A673 (cell line): ENCODE measurements around the gene RMP24.

Experiments used
- CTCF ChIP-seq: fragments of 300-800, 200-600 bp; sonication (generic); conservative IDR thresholded peaks from 2 replicates; pipeline ENCODE4 v1.5.1; 2017; ENCODE audit warnings: low read depth, mild to moderate bottlenecking, antibody characterized with exemption, low read length, moderate library complexity, mixed read lengths
- EZH2 ChIP-seq: fragments of 200-600 bp; sonication (generic); IDR thresholded peaks from 2 replicates; pipeline ENCODE4 v1.6.1; 2017; ENCODE audit warnings: borderline replicate concordance, low read depth, mild to moderate bottlenecking, mixed read lengths, antibody characterized with exemption, low read length; ENCODE audit not compliant: poor library complexity, severe bottlenecking

DNA sequence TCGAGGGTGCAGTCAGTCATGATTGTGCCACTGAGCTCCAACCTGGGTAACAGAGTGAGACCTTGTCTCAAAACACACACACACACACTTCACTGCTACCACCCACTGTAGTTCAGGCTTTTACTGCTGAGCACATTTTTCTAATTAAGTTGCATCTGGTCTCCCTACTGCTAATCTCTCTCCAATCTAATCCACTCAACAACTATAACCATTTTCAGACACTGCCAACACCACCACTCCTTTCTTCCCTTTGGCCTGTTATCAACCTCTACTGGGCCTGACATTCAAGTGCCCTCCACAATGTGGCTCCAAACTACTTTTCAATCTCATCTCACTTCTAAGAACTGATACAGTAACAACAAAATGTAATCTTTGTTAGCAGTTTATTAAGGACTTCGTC is 44.8 kb downstream of the RMP24 start:
- TF ChIP-seq CTCF (no peak), EZH2 (no peak)
